Medulla oblongata (tissue), 1 donor: ENCODE data around the gene PRKCE.
A peak's percentile ranks its signal among the peaks of the same experiment; 100 is the strongest.

Source experiments
- DNase-seq: peaks from one replicate; pipeline ENCODE4 v3.0.0-alpha.2; 2015; ENCODE audit errors: extremely low spot score

PRKCE gene

DNA sequence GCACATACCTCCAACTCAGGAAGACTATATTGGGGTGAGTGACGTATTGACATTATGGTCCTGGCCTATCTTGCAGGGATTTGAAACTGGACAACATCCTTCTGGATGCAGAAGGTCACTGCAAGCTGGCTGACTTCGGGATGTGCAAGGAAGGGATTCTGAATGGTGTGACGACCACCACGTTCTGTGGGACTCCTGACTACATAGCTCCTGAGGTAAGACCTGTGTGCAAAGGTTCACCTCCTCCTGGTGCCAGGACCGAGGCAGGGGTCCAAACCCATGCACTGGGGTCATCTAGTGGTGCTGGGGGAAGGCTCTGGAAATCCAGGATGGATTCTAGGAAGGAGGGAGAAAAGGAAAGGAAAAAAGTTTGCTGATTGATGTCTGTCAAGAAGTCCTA lies 493.5 kb downstream of the PRKCE start:
- DNase-seq: no peak

DNA sequence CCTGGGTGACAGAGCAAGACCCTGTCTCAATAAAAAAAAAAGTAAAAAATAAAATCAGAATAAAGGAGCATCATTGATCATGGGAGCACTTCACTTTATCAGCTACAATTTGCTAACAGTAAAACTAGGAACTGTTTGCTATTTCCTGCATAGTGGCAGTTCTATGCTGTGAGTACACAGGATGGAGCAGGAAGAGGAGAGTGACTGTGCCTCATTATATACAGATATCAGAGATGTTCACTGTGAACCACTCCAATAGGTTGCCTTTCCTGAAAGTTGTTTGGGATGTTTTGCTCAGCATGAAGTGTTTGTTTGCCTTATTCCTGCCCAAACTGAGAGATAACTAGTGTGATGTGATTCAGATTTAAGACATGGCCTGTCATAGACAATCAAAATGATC lies 494.4 kb downstream of the PRKCE start:
- no peak for DNase-seq

DNA sequence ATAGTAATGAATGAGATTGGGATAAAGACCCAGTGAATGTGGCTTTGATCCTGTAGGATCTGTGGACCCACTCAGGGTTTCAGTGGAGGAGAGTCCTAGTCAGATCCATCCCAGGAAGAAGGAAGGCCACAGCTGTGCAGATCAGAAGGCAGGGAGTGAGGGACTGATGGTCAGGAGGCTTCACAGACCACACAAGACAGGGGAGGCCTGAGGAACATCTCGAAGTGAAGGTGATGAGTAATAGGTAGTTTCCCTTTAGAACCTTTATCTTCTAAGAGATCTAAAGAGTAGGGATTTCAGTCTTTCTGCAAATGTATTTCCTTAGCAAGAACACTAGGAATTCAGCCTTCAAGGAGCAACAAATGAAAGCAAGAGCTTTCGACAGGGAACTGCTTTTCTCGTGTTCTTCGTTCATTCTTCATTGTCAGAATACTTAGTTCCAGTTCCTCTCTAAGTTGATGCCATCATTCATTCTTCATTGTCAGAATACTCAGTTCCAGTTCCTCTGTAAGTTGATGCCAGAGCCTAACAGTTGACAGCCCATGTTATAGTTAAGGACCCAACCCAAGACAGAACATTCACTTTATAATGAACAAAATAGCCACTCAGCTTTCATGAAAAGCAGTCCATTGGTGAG lies 495.5 kb downstream of the PRKCE start:
- DNase-seq: no peak

DNA sequence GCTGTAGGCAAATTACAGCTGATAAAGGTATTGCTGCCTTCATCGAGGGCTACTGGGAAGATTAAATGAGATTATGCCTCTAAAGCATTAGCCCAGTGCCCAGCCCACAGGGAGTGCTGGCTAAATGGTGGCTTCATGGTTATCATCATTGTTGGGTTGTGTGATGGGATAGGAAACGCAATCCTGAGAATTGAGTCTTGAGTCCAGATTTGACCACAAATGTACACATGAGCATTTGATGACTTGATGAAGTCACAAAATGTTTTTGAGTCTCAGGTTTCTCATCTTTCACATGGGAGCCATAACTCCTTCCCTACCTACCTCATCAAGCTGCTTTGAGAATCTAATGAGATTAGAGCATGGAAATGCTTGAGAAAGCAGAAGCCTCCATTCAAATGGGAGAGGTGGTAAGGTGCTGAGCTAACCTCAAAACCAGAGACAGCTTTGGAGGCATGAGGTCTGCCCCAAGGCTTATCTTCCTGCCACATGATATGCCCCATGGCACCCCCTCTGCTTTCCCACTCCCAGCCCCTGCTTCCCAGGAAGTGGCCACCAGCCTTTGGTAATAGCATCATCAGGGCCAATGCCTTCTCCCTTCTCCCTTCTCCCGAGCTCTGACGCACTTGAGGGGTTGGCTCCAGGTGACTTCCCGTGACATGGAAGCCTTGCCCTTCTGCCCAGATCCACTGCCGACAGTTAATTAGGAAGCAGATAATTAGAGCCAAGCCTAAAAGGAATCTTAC lies 496.3 kb downstream of the PRKCE start:
- DNase-seq: no peak

DNA sequence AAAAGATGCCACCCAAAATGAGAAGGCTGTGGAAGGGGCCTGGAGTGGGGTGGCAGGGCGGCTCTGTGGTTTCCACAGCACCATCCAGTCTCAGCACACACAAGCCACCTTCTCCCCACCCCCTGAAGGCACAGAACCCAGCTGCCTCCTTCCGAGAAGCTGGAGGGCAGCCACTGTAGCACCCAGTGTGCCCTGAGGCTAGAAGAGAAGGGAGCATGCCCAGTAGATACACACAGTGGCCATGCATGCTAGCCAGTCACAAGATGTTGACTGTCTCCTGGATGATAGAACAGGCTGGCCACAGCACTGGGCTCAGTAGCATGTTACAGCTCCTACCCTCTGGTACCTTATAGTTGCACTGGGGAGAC lies 496.9 kb downstream of the PRKCE start:
- DNase-seq: no peak

DNA sequence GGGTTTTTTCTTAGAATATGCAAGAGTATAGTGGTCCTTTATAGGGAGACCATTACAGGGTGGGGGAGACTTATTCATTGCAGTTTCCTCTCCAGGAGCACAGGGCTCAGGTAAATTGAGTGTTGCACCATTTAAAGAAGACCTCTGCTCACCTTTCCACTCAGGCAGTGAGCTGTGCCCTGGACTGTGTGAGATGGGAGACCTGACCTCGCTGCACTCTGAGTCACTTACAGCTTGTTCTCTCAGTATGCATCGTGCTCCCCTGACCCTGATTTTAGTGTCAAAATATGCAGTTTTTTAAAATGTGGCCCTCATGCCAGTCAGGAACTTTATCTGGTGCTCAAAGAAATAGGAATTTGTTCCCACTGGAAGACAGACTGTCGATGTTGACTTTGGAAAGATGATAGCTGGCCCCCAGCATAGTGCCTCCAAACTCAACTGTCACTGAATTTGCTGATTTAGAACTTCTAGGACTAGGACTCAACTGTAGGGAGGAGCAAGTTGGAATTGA lies 499.0 kb downstream of the PRKCE start:
- DNase-seq: no peak

DNA sequence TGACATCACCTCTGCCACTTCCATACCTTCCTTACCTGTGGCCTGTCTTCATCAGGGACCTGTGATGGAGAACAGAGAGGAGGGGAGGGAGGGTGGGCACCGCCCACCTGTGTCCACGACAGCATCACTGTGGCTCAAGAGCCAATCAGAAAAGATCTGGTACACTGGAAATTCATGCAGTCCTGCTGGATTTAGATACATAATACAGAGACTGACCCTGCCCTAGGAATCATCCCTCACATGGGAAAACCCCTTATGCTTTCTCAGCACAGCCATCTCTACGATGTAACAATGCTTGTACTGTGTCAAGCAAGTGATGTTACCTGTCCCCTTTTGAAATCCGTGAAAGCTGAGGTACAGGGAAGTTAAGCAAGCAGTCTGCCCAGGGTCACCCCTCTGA lies 500.1 kb downstream of the PRKCE start:
- no peak for DNase-seq

DNA sequence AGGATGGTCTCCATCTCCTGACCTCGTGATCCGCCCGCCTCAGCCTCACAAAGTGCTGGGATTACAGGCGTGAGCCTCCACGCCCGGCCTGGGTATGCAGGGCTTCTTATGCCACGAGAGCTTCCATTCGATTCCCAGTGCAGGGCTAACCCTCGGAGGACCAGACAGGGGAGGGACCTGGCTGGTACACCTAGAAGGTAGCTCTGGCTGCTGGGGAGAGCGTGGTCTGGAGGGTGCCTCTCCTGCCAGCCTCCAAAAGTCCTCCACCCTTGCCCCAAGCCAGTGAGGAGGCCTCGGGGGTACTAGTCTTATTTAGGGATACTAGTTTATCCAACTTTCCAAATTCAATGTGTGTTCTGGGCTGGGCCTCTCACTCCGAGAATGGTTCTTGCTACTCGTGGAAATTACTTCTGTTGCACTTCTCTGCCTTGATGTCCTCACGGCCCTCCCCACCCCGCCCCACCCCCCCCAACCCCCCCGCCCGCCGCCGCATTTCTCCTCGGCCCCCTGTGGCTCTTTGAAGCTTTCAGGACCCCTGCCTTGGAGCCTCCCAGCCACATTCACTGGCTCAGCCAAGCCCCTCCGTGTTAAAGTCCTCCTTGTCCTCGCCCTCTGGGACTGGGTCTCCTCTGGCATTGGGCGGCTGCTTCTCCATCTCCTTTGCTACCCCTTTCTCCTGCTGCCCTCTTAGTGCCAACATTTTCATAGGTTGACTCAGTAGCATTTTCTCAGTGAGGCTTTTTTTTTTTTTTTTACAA lies 502.7 kb downstream of the PRKCE start:
- no peak for DNase-seq

DNA sequence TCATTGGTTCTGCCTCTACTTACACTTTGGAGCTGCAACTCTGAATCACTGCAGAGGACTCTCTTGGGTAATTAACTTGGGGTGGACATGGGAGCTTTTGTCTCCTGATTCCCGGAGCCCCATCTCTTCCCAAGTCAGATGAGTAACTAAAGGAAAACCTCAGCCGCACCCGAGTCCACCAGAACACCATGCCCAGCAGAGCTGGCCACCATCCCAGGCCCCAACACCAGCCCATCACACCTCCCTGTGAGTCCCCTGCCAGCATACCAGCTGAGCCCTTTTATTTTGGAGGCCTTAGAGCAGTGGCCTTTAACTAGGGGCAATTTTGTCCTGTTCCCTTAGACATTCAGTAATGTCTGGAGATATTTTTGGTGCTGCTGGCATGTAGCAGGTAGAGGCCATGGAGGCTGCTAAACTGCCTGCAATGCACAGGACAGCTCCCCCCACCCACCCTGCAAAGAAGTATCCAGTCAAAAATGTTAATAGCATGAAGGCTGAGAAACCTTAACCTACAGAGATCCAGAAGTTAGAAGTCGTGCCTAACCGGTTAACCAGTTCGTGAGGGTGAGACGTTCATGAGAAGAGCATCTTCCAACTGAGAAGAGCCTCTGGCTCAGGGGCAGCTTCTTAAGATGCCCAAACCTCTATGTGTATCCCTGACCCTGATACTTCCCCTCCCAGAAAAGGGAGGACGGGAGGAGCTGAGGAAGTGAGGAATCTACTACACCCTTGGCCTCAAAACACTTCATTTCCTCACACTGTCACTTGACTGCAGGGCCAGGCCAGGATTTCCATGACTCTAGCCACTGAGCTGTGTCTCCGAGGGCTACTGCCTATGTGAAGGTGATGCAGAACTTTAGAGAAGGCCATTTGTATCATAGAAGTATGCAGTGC lies 505.8 kb downstream of the PRKCE start:
- peak; percentile 60 for DNase-seq

DNA sequence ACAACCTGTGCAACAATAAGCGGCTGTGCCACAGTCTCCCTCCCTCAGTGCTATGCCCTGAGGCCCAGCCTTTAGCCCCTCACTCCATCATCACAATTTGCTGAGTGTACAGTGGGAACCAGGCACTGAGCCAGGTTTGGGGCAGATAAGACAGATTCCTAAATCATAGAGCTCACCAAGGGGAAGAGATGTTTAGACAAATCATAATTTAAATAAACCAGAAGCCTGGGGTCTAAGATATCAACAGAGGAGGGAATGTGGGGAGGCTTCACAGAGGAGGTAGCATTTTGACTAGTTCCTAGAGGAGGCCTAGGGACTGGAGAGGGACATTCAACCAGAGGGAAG lies 506.5 kb downstream of the PRKCE start:
- no peak for DNase-seq

DNA sequence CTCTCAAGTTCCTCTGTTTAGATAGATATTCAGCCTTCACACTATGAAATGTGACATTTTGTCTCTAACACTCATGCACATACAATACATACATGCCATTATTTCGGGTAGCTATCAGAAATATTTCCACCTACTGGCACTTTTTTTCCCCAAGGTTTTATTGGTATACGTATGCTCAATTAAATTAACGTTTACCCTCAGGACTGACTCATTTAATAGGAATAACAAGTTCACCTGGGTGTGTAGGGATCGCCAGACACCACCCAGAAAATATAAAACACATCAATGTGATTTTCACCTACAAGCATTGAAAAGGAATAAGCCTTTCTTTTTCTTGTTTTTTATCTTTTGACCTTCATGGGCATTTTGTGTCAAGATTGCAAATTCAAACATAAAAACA lies 507.2 kb downstream of the PRKCE start:
- no peak for DNase-seq

DNA sequence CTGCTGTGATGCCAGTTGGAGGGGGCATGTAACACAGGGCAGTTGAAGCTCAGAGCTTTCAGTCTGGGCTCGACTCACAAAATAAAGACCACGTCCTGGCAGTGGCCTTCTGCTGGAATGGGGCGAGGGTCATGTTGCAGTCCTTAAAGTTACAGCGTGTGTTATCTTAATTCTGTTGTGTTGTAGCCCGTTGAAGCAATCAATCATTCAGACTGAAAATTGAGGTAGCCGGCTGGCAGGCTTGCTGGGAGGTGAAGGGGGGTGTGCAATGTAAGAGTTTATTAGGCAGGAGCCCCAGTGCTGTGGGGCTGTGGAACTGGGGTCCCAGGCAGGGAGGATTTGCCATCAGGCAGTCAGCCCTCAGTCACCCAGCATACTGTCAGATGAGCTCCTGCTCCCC lies 508.9 kb downstream of the PRKCE start:
- no peak for DNase-seq

DNA sequence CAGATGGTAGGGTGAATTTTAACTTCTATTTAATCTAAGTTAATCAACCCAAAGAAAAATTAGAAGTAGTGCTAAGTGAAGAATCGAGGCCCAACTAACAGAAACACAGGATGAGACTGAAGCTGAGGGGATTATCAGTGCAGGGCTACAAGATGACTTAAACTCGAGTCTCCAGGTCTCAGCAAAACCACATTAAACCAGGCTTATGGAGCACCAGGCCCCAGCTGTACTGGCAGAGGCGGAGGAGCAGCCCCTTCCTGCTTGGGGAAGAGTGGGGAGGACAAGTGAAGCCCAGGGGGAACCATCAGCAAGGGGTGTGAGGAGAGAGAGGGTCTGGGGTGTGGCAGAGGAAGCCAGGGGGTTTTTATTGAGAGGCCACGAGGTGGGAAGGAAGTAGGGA lies 509.8 kb downstream of the PRKCE start:
- no peak for DNase-seq

DNA sequence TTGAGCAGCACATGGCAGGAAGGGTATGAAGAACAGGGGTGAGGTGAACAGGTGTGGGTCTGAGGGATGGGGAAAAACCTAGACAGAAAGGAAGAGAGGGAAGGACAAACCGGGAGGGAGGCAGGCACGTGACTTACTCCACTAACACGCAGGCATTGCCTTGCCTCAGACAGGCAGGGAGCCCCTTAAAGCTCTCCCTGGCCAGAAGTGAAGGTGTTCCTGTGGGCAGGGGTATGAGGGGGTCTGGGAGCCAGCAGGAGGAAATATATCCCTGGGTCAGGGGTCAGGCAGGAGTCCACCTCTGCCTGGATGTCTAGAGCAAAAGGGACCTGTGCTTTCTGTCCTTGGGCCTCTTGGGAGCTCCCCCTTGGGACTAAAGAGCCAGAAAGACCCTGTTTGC lies 510.4 kb downstream of the PRKCE start:
- DNase-seq: no peak

DNA sequence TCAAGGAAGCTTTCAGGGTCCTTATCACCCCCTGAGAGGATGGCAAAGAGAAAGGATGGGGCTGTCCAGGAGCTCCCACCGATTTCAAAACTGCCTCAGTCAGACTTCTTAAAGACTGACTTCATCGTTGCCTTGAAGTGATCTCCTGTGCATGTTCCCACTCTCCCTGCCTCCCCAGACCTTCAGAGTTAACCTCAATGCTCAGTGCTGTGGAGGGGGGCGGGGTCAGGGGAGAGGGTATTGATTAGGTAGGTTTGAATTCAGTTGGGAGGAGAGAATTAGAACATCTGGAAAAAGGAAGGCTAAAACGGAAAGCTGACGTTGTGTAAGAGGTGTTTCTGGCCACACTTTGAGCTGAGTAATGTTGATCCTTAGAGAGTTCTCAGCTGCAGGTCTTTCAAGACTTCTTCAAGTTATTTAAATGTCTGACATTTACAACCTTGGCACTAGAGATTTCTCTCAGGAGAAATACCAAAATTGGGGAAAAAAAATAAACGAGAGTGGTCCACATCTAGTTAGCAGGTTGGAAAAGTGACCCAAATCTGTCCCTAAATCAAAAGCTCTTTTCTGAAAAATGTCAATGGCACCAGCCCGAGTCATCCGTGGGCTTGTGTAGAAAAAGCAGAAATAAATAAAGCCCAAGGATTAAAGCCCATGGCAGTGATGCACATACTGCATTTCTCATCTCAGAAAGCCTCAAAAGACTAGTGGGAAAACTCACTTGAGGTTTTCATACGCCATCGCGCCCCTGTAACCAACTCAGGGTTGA lies 511.0 kb downstream of the PRKCE start:
- DNase-seq: no peak

DNA sequence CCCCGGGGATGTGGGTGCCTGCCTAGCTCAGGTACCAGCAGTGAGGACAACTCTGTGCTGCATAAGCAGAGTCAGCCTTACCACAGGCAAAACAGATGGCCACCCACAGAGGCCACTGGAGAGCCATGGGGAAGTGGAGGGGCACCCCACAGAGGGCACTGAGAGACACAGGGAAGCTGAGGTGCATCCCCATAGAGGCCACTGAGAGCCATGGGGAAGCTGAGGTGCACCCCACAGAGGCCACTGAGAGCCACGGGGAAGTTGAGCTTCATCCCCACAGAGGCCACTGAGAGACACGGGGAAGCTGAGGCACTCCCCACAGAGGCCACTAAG lies 511.6 kb downstream of the PRKCE start:
- no peak for DNase-seq

DNA sequence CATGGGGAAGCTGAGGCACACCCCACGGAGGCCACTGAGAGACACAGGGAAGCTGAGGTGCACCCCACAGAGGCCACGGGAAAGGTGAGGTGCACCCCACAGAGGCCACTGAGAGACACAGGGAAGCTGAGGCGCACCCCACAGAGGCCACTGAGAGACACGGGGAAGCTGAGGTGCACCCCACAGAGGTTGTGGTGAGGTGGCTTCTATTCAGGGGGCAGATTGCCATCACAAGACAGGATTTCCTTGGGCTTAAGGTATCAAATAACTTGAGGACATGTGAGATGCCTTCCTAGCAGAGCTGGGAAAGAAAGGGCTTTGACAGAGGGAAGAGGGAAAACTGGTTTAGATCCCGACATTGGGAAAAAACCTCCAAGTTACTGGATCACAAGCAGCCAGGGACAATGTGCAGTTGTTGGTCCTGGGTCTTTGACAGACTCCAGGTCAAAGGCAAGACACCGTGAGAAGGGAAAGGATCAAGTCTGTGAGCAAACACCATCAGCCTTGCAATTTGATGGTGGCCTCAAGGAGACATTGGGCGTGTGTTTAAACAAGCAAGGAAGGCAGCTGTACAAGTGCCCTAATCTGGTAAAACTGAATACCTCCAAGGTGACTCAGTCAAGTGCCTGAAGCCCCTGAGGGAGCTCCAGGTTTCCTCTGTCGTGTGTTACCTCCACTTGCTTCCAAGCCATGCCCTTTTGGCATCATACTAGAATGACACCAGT lies 512.5 kb downstream of the PRKCE start:
- no peak for DNase-seq

DNA sequence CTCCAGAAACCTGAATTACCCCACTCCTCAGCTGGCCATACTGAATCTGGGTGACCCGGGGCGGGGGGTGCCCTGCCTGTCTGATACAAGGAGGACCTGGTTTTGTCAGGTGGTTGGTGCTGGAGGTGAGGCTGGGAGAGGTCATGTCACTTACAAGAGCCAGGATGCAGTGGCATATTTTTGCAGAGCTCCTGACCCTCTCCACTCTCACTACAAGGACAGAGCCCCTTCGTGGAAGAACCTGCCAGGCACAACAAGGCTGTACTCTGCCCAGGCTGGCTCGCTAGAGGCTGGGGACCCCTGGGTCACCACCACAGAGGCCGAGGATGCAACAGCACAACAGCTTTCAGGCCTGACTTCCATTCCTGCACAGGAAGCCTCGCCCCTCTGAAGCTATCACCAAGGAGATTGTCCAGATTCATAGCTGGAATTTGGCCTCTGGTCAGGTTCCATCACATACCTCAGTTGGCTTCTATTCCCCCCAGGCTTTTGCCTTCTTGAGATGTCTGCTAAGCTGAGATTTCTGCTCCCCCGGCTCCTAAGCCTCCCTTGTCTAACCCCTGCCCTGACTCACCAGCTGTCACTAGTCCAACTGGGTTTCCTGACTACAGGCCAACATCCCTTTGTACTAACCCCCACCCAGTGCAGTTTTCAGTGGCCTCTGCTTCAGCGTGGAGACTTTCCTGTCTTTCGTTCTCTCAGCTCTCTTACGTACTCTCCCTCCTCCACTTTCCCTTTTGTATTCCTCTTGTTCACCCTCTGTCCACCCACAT lies 513.2 kb downstream of the PRKCE start:
- DNase-seq: peak; percentile 46

DNA sequence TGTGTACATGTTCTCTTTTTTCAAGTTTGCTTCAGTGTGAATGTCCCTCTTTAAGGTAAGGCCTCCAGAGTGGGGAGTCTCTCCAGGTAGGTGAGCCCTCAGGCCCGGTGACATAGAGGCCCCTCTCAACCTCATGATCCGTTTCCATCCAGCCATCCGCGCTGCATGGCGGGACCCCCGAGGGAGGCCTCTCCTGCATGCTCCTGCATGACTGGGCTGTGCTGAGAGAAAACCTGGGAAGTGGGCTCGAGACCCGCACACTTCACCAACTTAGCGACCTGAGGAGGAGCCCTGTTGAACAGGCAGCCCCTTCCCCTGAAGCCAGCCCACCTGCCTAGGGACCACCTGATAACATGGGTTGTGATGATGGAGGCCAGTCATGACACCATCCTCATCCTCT lies 514.4 kb downstream of the PRKCE start:
- no peak for DNase-seq

DNA sequence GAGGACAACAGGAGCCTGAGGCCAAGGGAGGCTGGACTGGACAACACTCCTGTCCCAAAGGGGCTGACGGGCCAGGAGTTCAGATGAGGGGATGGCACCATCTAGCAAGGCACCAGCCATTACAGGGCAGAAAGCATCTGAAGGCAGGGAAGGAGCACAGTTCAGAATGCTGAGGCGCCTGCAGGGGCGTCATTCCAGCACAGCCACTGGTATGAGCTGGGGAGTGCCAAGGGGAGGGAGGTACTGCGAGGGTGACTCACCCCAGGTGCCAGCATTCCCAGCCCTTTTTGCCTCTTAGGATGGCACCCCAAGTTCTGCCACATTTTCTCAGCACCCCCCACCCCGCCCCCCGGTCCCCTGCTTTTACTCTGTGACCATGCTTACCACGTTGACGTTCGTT lies 515.9 kb downstream of the PRKCE start:
- no peak for DNase-seq
